ENCODE measurements around the gene RCOR3.

Gene RCOR3

GRCh38 chr1:211335522-211336157 lies 76.5 kb downstream of the RCOR3 start:
- peak; percentile 32 for DNase-seq (ENCODE audit: low spot score)
- no peak for TF ChIP-seq CTCF (IDR thresholded peaks at IDR 0.05; ENCODE audit: extremely low read depth, insufficient read depth, missing control alignments)
- in situ Hi-C loops (cut with MboI; ENCODE audit: low pct_unique_long_range_greater_than_20kb, low sequenced_read_pairs, unreplicated experiment), result loop anchor here (25.0 kb wide), 1 partner anchor 327 kb away; no protein-coding TSS in a partner anchor

- DNase-seq (ENCODE audit: low spot score), result no peak
- in situ Hi-C loops (cut with MboI; ENCODE audit: low pct_unique_long_range_greater_than_20kb, low sequenced_read_pairs, unreplicated experiment), result loop anchor here (25.0 kb wide), 1 partner anchor 326 kb away; no protein-coding TSS in a partner anchor
- TF ChIP-seq CTCF (IDR thresholded peaks at IDR 0.05; ENCODE audit: extremely low read depth, insufficient read depth, missing control alignments), result no peak
Observed at GRCh38 chr1:211336161-211336560, 77.0 kb downstream of the RCOR3 start.

GRCh38 chr1:211336775-211337174 lies 77.6 kb downstream of the RCOR3 start:
- DNase-seq (ENCODE audit: low spot score), result no peak
- in situ Hi-C loops (cut with MboI; ENCODE audit: low pct_unique_long_range_greater_than_20kb, low sequenced_read_pairs, unreplicated experiment), result loop anchor here (25.0 kb wide), 1 partner anchor 326 kb away; no protein-coding TSS in a partner anchor
- TF ChIP-seq CTCF (IDR thresholded peaks at IDR 0.05; ENCODE audit: extremely low read depth, insufficient read depth, missing control alignments), result no peak

- DNase-seq (ENCODE audit: low spot score), result no peak
- TF ChIP-seq CTCF (IDR thresholded peaks at IDR 0.05; ENCODE audit: extremely low read depth, insufficient read depth, missing control alignments), result no peak
- in situ Hi-C loops (cut with MboI; ENCODE audit: low pct_unique_long_range_greater_than_20kb, low sequenced_read_pairs, unreplicated experiment), result loop anchor here (25.0 kb wide), 1 partner anchor 325 kb away; no protein-coding TSS in a partner anchor
Observed at GRCh38 chr1:211337430-211338223, 78.5 kb downstream of the RCOR3 start.

GRCh38 chr1:211338224-211338620 lies 79.1 kb downstream of the RCOR3 start:
- in situ Hi-C loops (cut with MboI; ENCODE audit: low pct_unique_long_range_greater_than_20kb, low sequenced_read_pairs, unreplicated experiment), result loop anchor here (25.0 kb wide), 1 partner anchor 324 kb away; no protein-coding TSS in a partner anchor
- TF ChIP-seq CTCF (IDR thresholded peaks at IDR 0.05; ENCODE audit: extremely low read depth, insufficient read depth, missing control alignments), result no peak
- no peak for DNase-seq (ENCODE audit: low spot score)

- no peak for TF ChIP-seq CTCF (IDR thresholded peaks at IDR 0.05; ENCODE audit: extremely low read depth, insufficient read depth, missing control alignments)
- DNase-seq (ENCODE audit: low spot score), result no peak
- in situ Hi-C loops (cut with MboI; ENCODE audit: low pct_unique_long_range_greater_than_20kb, low sequenced_read_pairs, unreplicated experiment), result loop anchor here (25.0 kb wide), 1 partner anchor 323 kb away; no protein-coding TSS in a partner anchor
Observed at GRCh38 chr1:211339631-211340041, 80.5 kb downstream of the RCOR3 start.
